Stimulated activated CD8-positive, alpha-beta memory T cell treated with anti-CD3 and anti-CD28 coated beads, Interleukin-12 subunit alpha, Interleukin-12 subunit beta, amount 100 ng/mL, for 4 hours (primary cell): ENCODE measurements around the gene OR52K2.
"Not testable (repeated sequence)": the region's sequence is repeated elsewhere in the genome, so short reads cannot be mapped to it uniquely, and the experiment has no call there.

Source experiments
- DNase-seq: peaks from one replicate; pipeline ENCODE4 v3.0.0-alpha.2; 2020; ENCODE audit warnings: low read depth

The OR52K2 gene

DNA sequence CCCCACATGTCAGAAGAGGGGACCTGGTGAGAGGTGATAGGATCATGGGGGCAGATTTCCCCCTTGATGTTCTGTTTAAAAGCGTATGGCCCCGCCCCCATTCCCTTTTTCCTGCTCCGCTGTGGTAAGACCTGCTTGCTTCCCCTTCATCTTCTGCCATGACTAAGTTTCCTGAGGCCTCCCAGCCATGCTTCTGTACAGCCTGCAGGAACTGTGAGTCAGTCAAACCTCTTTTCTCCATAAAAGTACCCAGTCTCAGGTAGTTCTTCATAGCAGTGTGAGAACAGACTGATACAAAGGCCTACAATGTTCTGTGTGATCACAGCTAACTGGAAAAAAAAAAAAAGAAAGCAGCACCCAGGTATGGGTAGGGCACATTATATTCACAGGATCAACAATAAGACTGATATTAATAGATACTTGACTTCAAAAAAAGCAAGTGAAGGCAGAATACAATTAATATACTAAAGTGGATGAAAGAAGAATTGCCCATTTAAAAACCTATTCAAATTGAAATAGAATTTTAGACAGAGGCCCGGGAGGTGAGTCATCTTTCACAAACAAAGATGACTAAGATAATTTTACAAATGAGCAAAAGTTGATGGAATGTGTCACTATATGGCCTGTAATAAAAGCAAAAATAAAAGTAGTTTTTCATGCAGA is 31.6 kb downstream of the OR52K2 start:
- DNase-seq = no peak

DNA sequence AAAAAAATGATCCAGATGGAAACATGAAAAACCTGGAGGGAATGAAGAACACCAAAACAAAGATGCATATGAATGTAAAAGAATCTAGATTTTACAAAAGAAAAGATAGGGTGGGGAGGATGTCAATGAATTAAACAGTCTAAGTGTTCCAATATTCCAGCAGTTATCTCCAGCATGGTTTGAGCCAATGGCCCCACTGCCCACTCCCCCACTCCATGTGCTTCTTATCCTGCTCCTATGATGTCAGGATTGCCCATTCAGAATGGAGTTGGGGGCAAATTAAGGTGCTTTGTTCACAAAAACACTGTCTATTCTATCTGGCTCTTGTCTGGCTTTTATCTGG is 32.1 kb downstream of the OR52K2 start:
- DNase-seq = no peak

DNA sequence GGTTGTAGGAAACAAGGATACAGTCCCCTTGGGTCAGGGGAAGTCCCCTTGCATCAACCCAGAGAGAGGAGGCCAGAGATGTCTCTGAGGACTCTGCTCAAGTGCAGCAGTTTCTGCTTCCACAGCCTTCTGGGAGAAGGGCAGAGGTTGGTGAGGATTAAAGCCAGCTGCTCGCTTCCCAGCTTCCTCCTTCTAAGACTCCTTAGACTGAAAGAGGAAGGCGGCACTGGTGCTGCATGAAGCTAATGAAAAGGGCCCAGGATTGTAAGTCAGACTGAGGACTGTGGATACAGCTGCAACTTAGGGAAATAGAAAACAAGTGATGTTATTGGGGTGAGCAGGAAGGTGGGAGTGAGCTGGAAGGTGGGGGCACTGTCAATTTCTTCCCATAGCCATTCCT is 33.4 kb downstream of the OR52K2 start, which contains the start of gene OR52K1:
Gene OR52K1, plus strand, starts transcription at position 202 of the 400 bp plus-strand sequence. CDS start 6,255 bp downstream, outside the sequence.
- DNase-seq = no peak

DNA sequence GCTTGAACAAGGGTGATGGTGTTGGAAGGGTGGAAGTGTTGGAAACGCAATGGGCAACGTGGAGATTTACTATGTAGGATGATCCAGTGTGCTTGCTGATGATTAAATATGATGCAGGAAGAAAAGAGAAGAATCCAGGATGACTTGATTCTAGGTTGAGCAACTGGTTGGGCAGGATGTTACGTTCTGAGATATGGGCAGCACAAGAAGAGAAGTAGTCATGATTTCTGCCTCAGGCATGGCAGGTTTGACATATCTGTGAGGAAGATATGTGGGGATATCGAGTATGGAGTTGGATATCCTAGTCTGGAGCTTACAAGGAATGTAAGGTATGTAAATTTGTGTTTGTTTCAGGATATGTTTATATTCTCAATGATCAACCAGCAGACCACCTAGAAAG is 35.2 kb downstream of the OR52K2 start:
- no peak for DNase-seq

DNA sequence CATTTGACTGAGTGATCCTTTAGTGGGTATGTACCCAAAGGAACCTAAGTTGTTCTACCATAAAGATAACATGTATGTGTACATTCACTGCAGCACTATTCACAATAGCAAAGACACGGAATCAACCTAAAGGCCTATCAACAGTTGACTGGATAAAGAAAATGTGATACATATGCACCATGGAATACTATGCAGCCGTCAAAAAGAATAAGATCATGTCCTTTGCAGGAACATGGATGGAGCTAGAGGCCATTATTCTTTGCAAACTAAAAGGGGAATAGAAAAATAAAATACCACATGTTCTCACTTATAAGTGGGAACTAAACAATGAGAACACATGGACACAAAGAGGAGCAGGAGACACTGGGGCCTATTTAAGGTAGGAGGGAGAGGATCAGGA is 42.3 kb downstream of the OR52K2 start:
- DNase-seq = not testable (repeated sequence)

DNA sequence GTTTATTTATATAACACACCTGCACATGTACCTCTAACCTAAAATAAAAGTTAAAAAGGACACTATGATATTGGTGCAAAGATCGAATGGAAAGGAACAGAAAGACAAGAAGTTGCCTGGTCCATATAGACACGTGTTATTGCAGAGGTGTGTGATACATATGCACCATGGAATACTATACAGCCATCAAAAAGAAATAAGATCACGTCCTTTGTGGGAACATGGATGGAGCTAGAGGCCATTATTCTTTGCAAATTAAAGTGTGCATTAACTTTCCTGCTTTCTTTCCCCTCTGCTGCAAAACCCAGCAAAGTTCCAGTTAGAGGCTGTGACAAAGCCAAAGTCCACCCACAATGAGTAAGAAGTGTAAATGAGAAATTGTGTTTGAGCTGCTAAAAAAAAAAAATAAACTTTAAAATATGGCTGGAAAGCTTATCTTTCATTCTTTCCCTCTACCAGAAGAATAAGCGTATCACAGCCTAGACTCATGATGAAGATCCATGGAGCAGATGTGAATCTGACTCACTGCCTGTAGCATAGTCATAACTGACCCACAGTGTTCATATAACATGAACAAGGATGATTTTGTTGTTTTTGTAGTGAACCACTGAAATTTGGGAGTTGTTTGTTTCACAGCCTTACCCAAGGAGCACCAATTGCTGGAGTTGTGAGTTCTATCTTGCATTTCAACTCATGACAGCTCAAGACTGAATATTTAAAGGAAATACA is 42.9 kb downstream of the OR52K2 start:
- DNase-seq = no peak

DNA sequence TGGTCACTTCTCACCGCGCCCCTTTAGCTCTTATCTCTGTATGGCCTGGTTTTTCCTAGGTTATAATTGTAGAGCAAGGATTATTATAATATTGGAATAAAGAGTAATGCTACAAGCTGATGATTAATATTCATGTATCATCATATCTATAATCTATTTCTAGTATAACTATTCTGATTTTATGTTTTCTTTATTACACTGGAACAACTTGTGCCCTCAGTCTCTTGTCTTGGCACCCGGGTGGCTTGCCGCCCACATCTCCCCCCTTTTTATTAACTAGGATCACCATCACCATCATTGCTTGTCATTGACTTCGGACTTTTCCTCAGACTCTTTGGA is 44.4 kb downstream of the OR52K2 start:
- no peak for DNase-seq

DNA sequence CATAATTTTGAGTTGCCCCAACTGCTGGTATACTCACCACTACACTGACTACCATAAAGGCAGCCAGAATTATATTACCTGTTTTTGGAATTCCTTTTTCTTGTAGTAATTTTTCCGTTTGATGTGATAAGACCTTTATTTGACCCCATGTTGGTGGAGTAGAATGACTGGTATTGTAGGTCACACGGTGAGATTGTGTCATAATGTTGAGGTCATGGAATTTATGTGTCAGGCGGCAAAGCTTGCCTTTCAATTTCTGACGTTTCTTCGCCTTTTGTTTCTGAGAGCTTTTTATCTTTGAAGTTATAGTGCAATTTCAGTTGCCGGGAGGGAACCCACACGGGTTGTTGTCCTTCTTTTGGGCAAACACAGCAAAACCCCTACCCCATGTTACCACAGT is 46.4 kb downstream of the OR52K2 start:
- no peak for DNase-seq

DNA sequence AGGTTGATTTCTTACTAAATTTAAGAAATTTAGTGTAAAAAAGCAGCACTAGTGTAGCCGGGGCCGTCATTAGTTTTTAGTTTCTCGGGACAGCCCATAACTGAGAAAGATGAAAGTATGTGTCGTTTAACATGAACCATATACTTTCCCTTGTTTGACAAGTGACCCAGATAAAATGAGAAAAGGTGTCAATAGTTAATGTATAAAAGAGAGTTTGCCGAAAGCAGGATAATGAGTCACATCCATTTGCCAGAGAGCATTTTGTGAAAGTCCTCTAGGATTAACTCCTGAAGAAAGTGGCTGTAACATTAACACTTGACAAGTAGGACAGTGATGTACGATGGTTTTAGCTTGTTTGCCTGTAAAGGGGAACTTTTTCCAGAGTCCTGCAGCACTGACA is 46.9 kb downstream of the OR52K2 start:
- DNase-seq = no peak

DNA sequence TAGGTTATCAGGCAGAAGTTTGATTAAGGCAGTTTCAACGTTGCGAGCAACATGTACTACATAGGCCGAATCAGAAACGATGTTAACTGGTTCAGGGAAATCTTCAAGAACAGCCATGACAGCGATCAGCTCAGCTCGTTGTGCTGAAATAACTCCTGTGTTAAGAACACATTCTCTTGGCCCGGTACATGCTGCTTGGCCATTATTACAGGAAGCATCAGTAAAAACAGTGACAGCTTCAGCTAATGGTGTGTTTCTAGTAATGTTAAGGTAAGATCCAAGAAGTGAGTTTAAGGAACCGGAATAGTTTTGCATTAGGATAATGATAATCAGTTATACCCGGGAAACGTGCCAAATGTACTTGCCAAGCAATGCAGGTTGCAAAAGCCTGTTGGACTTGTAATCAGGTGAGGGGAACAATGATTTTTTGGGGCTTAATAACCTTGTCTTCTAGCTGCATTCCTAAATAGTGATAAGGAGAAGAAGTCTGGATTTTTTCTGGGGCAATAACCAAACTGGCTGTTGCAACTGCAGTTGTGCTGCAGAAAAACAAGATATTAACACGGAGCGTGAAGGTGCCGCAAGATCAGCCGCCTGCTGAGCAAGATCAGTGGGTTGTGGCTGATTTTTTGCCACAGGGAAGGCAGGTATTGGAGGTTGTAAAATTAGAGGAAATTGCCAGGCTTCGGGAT is 47.6 kb downstream of the OR52K2 start:
- no peak for DNase-seq
